Uterine smooth muscle cell (primary cell): ENCODE results near the gene HYI. TPM values are rescaled to one million over a fixed set of nuclear protein-coding genes. Genes with fewer than 3 reads are reported as not detected.

Source experiments
- total RNA-seq: library from RNA; depleted of rRNA; stranded (reverse); fragments of >200 nt; gene quantifications from 2 replicates; pipeline ENCODE4 v1.2.3, GENCODE V29; 2014

The HYI gene, protein sequence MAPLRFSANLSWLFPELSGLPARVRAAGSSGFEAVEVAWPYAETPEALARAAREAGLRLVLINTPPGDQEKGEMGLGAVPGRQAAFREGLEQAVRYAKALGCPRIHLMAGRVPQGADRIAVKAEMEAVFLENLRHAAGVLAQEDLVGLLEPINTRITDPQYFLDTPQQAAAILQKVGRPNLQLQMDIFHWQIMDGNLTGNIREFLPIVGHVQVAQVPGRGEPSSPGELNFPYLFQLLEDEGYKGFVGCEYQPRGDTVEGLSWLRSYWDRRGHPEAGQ
- 33.6 and 46.8 TPM in 2 replicates for total RNA-seq

DNA sequence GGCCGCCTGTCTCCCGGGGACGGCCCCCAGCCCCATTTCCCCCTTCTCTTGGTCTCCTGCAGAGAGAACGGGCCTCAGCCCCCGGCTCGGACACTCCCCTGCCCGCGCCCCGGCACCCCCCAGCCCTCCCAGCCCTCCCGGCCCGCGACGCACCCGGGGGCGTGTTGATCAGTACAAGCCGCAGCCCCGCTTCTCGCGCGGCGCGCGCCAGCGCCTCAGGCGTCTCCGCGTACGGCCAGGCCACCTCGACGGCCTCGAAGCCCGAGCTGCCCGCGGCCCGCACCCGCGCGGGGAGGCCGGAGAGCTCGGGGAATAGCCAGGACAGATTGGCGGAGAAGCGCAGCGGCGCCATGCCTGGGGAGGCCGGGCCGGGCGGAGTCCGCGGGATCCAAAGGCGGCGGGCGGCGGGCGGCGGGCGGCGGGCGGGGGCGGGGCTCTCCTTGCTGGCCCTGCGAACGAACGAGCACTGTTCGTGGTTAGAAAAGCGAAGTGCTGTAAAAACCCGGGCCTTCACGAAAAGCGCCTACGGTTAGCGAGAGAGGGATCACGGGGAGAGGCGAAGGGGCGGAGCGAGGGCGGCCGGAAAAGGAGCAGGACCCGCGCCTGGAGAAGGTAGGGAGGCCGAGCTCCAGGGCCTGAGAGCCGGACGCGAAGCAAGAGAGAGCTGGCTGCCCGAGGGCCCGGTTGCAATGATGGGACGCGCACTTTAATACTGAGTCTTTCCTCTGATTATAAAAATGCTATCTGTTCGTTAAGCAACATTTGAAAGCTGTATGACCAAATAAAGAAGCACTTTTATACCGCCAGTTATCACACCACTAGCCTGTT is at the start of gene HYI:
HYI (minus strand) TSS at position 490 of the 828 bp plus-strand sequence; CDS start at position 352, 138 bp downstream.

Other genes starting within 250 kb of the HYI start
- gene TMEM125, start 183.9 kb downstream of the HYI start, total RNA-seq = under 0.01 TPM in 1 of 2 replicates, not detected in the other
- gene C1orf210, start 168.3 kb downstream of the HYI start, total RNA-seq = 0.11 TPM in 1 of 2 replicates, not detected in the other
- 67.9 and 127 TPM in 2 replicates for gene TIE1, start 152.9 kb downstream of the HYI start, total RNA-seq
- not detected in 2 replicates for gene MPL, start 116.1 kb downstream of the HYI start, total RNA-seq
- gene CDC20, start 95.0 kb downstream of the HYI start, total RNA-seq = 37.7 and 171 TPM in 2 replicates
- 49.9 and 51.4 TPM in 2 replicates for gene ELOVL1, start 85.9 kb downstream of the HYI start, total RNA-seq
- gene MED8, start 64.1 kb downstream of the HYI start, total RNA-seq = 75.9 and 83.1 TPM in 2 replicates
- 33.3 and 34.7 TPM in 2 replicates for gene SZT2, start 64.0 kb downstream of the HYI start, total RNA-seq
- 58.4 and 90.2 TPM in 2 replicates for gene PTPRF, start 77.0 kb upstream of the HYI start, total RNA-seq
- 48.9 and 66.7 TPM in 2 replicates for gene KDM4A, start 196.2 kb upstream of the HYI start, total RNA-seq